ENCODE results near the gene PSMB1.

The PSMB1 gene

DNA sequence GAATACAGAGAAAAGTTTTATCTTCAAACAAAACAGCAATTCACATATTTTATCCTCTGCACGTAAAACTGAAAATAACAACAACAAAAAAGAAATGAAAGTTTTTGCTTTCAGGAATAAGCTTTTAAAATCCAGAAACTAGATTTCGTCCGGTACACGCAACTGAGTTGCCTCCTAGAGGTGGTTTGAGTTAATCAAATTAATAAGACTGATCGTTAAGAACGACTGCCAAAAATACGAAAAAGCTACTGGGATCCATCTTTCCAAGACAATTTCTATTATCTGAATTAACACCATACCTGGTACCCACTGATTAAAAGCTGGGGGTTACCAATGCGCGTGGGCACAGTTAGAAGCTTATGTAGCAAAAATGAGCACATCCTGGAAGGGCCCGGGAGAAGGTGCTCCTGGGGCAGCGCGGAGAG lies 30.7 kb upstream of the PSMB1 start:
- DNase-seq (ENCODE audit: low read depth), result no peak
- peak overlapping the region; percentile 95 for H3K4me3 ChIP-seq (ENCODE audit: low read length)
- TF ChIP-seq, protein P1, sequence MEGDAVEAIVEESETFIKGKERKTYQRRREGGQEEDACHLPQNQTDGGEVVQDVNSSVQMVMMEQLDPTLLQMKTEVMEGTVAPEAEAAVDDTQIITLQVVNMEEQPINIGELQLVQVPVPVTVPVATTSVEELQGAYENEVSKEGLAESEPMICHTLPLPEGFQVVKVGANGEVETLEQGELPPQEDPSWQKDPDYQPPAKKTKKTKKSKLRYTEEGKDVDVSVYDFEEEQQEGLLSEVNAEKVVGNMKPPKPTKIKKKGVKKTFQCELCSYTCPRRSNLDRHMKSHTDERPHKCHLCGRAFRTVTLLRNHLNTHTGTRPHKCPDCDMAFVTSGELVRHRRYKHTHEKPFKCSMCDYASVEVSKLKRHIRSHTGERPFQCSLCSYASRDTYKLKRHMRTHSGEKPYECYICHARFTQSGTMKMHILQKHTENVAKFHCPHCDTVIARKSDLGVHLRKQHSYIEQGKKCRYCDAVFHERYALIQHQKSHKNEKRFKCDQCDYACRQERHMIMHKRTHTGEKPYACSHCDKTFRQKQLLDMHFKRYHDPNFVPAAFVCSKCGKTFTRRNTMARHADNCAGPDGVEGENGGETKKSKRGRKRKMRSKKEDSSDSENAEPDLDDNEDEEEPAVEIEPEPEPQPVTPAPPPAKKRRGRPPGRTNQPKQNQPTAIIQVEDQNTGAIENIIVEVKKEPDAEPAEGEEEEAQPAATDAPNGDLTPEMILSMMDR (IDR thresholded peaks at IDR 0.05; ENCODE audit: insufficient read depth, low read depth, low read length, missing control alignments), result peak; percentile 18

DNA sequence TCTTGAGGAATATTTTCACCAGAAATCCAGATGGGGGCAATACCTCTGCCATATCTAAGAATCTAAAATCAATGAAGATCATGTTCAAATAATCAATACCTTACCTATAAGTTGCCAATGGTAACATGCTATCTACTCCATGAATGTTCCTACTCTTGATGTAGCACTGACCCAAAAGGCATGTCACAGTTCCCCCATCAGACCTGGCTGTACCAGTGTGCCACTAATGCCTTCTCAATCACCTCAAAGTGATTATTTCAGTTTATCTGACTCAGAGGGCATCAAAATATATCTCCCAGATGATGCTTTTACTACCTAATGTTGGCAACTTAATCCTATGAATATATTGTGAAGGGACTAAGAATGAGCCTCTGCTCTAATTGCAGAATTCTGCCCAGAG lies 25.8 kb upstream of the PSMB1 start:
- TF ChIP-seq, protein P1 (IDR thresholded peaks at IDR 0.05; ENCODE audit: insufficient read depth, low read depth, low read length, missing control alignments), result no peak
- DNase-seq (ENCODE audit: low read depth), result no peak
- no peak overlapping the region for H3K4me3 ChIP-seq (ENCODE audit: low read length)

DNA sequence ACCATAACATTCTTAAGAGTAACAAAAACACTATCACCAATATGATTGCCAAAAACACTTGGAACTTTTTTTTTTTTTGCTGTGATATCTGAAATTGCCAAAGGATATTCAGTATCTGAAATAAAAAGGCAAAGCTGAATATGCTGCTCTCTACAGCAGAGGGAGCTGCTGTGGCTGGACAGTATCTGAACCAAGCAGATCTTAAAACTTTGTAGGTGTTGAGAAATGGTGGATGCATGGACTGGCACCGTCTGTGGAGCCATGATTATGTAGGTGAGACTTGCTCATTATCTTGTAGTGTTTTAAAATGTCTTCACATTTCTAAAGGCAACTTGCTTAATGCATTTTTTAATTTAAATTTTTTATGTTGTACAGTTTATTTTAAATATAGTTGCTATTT lies 22.1 kb upstream of the PSMB1 start:
- DNase-seq (ENCODE audit: low read depth), result peak; percentile 42
- no peak overlapping the region for H3K4me3 ChIP-seq (ENCODE audit: low read length)
- TF ChIP-seq, protein P1 (IDR thresholded peaks at IDR 0.05; ENCODE audit: insufficient read depth, low read depth, low read length, missing control alignments), result peak; percentile 49

DNA sequence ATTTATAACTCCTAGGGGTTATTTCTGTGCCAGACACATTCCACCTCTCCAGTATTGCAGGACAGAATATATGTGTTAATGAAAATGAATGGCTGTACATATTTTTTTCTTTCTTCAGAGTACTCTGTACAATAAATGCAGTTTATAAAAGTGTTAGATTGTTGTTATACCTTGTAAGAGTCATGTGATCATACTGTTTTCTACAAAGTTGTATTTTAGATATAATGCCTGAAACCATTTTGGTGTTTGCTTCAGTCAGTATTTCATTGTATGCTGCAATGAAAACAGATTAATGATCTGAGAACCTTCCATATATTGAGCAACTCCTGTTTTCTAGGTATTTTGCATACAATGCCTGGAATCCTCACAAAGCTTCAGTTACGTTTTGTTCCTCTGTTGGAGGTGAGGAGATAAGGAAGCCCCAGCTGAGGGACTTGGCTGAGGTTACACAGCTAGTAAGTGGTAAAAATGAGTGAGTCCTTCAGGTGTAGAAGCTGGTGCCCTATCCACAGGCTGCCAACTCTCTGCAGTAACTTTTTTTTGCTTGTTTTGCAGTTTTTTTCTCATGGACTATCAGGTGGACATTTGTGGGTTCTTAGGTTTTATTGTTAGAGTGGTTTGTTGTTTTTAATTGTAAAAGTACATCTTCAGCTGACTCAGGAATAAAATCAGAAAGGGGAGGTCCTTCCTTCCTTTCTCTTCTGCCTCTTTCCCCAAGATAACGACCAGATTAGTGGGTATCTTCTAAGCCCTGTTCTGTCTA lies 19.8 kb upstream of the PSMB1 start:
- no peak for DNase-seq (ENCODE audit: low read depth)
- no peak overlapping the region for H3K4me3 ChIP-seq (ENCODE audit: low read length)
- TF ChIP-seq, protein P1 (IDR thresholded peaks at IDR 0.05; ENCODE audit: insufficient read depth, low read depth, low read length, missing control alignments), result no peak

DNA sequence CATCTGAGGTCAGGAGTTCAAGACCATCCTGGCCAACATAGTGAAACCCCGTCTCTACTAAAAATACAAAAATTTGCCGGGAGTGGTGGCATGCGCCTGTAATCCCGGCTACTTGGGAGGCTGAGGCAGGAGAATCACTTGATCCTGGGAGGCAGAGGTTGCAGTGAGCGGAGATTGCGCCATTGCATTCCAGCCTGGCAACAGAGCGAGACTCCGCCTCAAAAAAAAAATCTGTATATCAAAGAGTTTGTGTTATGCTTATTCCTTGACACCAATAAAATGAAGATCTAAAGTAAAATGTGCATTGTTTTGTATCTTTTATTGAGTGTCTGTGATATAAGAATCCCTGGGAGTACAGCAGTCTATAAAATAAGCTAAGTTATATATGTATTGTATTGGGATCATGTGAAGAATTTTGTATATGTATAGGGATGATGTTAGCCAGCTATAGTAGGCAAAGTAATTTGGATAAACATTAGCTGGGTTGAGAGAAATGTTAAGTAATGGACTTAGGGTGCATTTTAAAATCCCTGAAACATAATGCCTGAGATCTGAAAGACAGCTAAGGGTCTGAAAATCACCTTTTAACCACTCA lies 11.9 kb upstream of the PSMB1 start:
- TF ChIP-seq, protein P1 (IDR thresholded peaks at IDR 0.05; ENCODE audit: insufficient read depth, low read depth, low read length, missing control alignments), result no peak
- no peak overlapping the region for H3K4me3 ChIP-seq (ENCODE audit: low read length)
- no peak for DNase-seq (ENCODE audit: low read depth)

DNA sequence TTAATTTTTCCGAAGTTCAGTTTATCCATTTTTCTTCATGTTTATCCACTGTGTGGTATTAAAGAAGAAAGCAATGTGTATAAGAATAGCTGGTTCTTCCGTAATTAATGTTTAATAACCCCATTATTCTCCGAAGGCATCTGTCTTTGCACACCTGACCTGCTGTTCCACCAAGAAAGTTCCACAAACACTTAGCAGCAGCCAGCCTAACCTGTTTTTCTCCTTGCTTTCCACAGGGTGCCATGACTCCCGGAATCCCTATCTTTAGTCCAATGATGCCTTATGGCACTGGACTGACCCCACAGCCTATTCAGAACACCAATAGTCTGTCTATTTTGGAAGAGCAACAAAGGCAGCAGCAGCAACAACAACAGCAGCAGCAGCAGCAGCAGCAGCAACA lies 8.4 kb upstream of the PSMB1 start:
- DNase-seq (ENCODE audit: low read depth), result peak; percentile 34
- TF ChIP-seq, protein P1 (IDR thresholded peaks at IDR 0.05; ENCODE audit: insufficient read depth, low read depth, low read length, missing control alignments), result no peak
- no peak overlapping the region for H3K4me3 ChIP-seq (ENCODE audit: low read length)

All from epithelial cell of esophagus (primary cell).